ENCODE data around the gene ICE2. TPM values are rescaled to one million over a fixed set of nuclear protein-coding genes. Genes with fewer than 3 reads are reported as not detected.

ICE2 gene
- total RNA-seq, 4 donors from 2014 or later: 5.8 to 19.0 (median 14.3) TPM

DNA sequence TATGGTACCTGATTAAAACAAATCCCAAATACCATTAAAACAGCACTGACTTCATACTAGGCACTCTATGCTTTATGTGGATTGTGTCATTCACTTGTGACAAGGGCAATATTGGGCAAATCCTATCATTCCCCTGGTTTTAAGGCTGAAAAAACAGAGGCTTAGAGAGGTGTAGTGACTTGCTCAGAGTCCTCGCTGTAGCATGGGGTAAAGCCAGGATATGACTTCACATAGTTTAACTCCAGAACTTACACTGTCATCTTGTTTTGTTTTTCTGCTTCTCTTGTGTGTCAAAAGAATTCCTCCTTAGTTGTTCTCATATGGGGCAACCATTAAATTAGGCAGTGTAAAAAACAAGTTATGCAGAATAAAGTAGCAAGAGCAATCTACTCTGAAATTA lies 40.3 kb upstream of the ICE2 start:
- peaks cover 14 to 16% of the 10 kb centered on the region in 2 donors for H3K4me1 ChIP-seq
- TF ChIP-seq CTCF (IDR thresholded peaks at IDR 0.05 in 4 of 5, conservative IDR thresholded peaks at IDR 0.05 in 1 of 5) (no peak), POLR2A (IDR thresholded peaks at IDR 0.05) (no peak)
- DNase-seq (no peak), ATAC-seq (no peak)
- H3K4me3 ChIP-seq: no peak overlapping the region
- H3K27me3 ChIP-seq: no peaks in the 10 kb centered on the region
- H3K36me3 ChIP-seq: peaks cover 0 to 11% of the 10 kb centered on the region in 2 donors
- in situ Hi-C loops (cut with MboI; ENCODE audit: low sequenced_read_pairs in 4 of 4) (loop anchor here in 1 of 4 donors (25.0 kb wide), 1 partner anchor 1318 kb away; no protein-coding TSS in a partner anchor), intact Hi-C loops (cut with DNase I; ENCODE audit: low total_unique reads) (no loop called here)
- no peaks in the 10 kb centered on the region for H3K9me3 ChIP-seq
- H3K27ac ChIP-seq: peak overlapping the region; percentile 16 to 77 (median 68)

- intact Hi-C loops (cut with DNase I; ENCODE audit: low total_unique reads): no loop called here
These were observed 39.6 kb upstream of the ICE2 start for GRCh38 chr15:60518511-60518910.

GRCh38 chr15:60514261-60514881 lies 35.4 kb upstream of the ICE2 start:
- no peak for TF ChIP-seq POLR2A (IDR thresholded peaks at IDR 0.05)
- TF ChIP-seq CTCF (IDR thresholded peaks at IDR 0.05 in 4 of 5, conservative IDR thresholded peaks at IDR 0.05 in 1 of 5): no peak
- in situ Hi-C loops (cut with MboI; ENCODE audit: low sequenced_read_pairs in 4 of 4) (loop anchor here in 1 of 4 donors (25.0 kb wide), 1 partner anchor 1323 kb away; no protein-coding TSS in a partner anchor), intact Hi-C loops (cut with DNase I; ENCODE audit: low total_unique reads) (no loop called here)
- H3K4me3 ChIP-seq: no peak overlapping the region
- H3K9me3 ChIP-seq: no peaks in the 10 kb centered on the region
- ATAC-seq: no peak
- no peak for DNase-seq
- peaks cover 18 to 27% of the 10 kb centered on the region in 2 donors for H3K4me1 ChIP-seq
- no peak overlapping the region for H3K27ac ChIP-seq
- H3K36me3 ChIP-seq: peaks cover 0 to 54% of the 10 kb centered on the region in 2 donors
- no peaks in the 10 kb centered on the region for H3K27me3 ChIP-seq

More at GRCh38 chr15:60518511-60518910, 39.6 kb upstream of the ICE2 start:
- ATAC-seq: no peak
- H3K36me3 ChIP-seq: peaks cover 0 to 18% of the 10 kb centered on the region in 2 donors
- H3K9me3 ChIP-seq: no peaks in the 10 kb centered on the region
- no peak for DNase-seq
- no peak overlapping the region for H3K4me3 ChIP-seq
- in situ Hi-C loops (cut with MboI; ENCODE audit: low sequenced_read_pairs in 4 of 4): loop anchor here in 1 of 4 donors (25.0 kb wide), 1 partner anchor 1319 kb away; no protein-coding TSS in a partner anchor
- H3K4me1 ChIP-seq: peaks cover 14 to 16% of the 10 kb centered on the region in 2 donors
- TF ChIP-seq CTCF (IDR thresholded peaks at IDR 0.05 in 4 of 5, conservative IDR thresholded peaks at IDR 0.05 in 1 of 5) (no peak), POLR2A (IDR thresholded peaks at IDR 0.05) (no peak)
- H3K27me3 ChIP-seq: no peaks in the 10 kb centered on the region
- H3K27ac ChIP-seq: peak overlapping the region; percentile 16 to 77 (median 68)

GRCh38 chr15:60513676-60514075 lies 34.7 kb upstream of the ICE2 start:
- H3K9me3 ChIP-seq: no peaks in the 10 kb centered on the region
- intact Hi-C loops (cut with DNase I; ENCODE audit: low total_unique reads) (no loop called here), in situ Hi-C loops (cut with MboI; ENCODE audit: low sequenced_read_pairs in 4 of 4) (loop anchor here in 1 of 4 donors (25.0 kb wide), 1 partner anchor 1324 kb away; no protein-coding TSS in a partner anchor)

More at GRCh38 chr15:60513676-60514075, 34.7 kb upstream of the ICE2 start:
- Histone ChIP-seq H3K27ac (peak overlapping the region in 1 of 4 donors; percentile 14), H3K27me3 (no peaks in the 10 kb centered on the region), H3K36me3 (peaks cover 0 to 54% of the 10 kb centered on the region in 2 donors), H3K4me3 (no peak overlapping the region), H3K4me1 (peaks cover 23 to 31% of the 10 kb centered on the region in 2 donors)
- TF ChIP-seq CTCF (IDR thresholded peaks at IDR 0.05 in 4 of 5, conservative IDR thresholded peaks at IDR 0.05 in 1 of 5): no peak
- TF ChIP-seq POLR2A (IDR thresholded peaks at IDR 0.05): no peak
- ATAC-seq (no peak), DNase-seq (no peak)
